ENCODE measurements around the gene UBASH3A. TPM values are rescaled to one million over a fixed set of nuclear protein-coding genes. Genes with fewer than 3 reads are reported as not detected.

UBASH3A gene
- total RNA-seq, 2 experiments from 2014 or later: 59.7 to 60.8 TPM

DNA sequence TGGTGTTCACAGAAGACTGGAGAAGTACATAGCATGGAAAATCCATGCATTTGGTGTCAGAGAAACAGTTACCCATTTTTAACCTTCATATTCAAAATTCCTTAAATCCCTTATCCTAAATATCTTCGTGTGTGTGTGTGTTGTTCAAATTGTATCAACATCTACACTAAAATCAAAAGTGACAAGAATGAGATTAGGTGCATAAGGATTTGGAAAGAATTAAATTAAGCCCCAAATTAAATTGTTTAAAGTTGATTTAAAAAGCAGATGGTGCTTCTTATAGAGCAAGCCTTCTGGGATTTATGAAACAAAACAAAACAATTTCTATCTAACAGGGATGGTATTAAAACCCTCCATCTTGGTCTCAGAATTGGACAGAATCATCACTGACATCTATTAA is 87.6 kb downstream of the UBASH3A start:
- DNase-seq (no peak), ATAC-seq (ENCODE audit: poor library complexity) (no peak)
- intact Hi-C loops (cut with DNase I, micrococcal nuclease): loop anchor here in 1 of 2 experiments (5.0 kb wide), 1 partner anchor 39 kb away; no protein-coding TSS in a partner anchor
- Mint-ChIP-seq H3K4me1 (ENCODE audit: low read depth) (peaks cover 14% of the 10 kb centered on the region), H3K4me3 (no peak overlapping the region), H3K36me3 (ENCODE audit: low read depth) (no peaks in the 10 kb centered on the region), H3K9me3 (no peaks in the 10 kb centered on the region), H3K27ac (no peak overlapping the region), H3K27me3 (peaks cover 13% of the 10 kb centered on the region)
- no peak overlapping the region for H3K4me3 ChIP-seq (ENCODE audit: low read length)
- H3K27me3 ChIP-seq (ENCODE audit: control insufficient read depth in 1 of 2, insufficient read depth in 2 of 2, low read length in 2 of 2): no peaks in the 10 kb centered on the region
- ChIA-PET CTCF (no interaction called here), POLR2A (interaction anchor here (1.2 kb wide), 1 partner anchor 37 kb away, joined by 4 read pairs; no protein-coding TSS in a partner anchor)
- H3K36me3 ChIP-seq (ENCODE audit: insufficient read depth, low read length): no peaks in the 10 kb centered on the region
- H3K4me1 ChIP-seq (ENCODE audit: insufficient read depth, low read length): peaks cover 11% of the 10 kb centered on the region
- no peak overlapping the region for H3K27ac ChIP-seq (ENCODE audit: low read depth in 1 of 2, low read length in 2 of 2)
- peaks cover 0 to 6% of the 10 kb centered on the region in 2 experiments for H3K9me3 ChIP-seq (ENCODE audit: control insufficient read depth in 1 of 2, insufficient read depth in 1 of 2, low read length in 2 of 2)
- TF ChIP-seq, protein P1, sequence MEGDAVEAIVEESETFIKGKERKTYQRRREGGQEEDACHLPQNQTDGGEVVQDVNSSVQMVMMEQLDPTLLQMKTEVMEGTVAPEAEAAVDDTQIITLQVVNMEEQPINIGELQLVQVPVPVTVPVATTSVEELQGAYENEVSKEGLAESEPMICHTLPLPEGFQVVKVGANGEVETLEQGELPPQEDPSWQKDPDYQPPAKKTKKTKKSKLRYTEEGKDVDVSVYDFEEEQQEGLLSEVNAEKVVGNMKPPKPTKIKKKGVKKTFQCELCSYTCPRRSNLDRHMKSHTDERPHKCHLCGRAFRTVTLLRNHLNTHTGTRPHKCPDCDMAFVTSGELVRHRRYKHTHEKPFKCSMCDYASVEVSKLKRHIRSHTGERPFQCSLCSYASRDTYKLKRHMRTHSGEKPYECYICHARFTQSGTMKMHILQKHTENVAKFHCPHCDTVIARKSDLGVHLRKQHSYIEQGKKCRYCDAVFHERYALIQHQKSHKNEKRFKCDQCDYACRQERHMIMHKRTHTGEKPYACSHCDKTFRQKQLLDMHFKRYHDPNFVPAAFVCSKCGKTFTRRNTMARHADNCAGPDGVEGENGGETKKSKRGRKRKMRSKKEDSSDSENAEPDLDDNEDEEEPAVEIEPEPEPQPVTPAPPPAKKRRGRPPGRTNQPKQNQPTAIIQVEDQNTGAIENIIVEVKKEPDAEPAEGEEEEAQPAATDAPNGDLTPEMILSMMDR (IDR thresholded peaks at IDR 0.05): no peak

DNA sequence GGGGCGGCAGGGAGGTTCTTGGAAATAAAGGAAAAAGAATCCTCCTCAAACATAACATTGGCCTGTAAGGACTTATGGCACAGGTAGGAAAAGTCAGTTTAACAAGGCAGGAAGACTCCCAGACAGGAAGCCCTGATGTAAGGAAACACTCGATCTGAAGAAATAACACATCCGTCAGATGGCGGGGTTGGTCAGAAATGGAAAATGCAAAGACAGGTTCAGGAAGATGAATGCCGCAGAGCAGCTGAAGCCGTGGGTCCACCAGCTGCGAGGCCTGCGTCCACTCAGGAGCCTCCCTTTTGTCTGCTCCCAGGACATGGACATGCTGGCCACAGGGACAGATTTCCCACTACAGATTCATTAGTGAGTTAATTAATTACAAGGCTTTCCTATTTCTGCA is 88.5 kb downstream of the UBASH3A start:
- DNase-seq (no peak), ATAC-seq (ENCODE audit: poor library complexity) (no peak)
- peaks cover 23% of the 10 kb centered on the region for H3K4me1 Mint-ChIP-seq (ENCODE audit: low read depth)
- H3K9me3 Mint-ChIP-seq: no peaks in the 10 kb centered on the region
- intact Hi-C loops (cut with DNase I, micrococcal nuclease): loop anchor here in 1 of 2 experiments (5.0 kb wide), 1 partner anchor 40 kb away; no protein-coding TSS in a partner anchor
- no peaks in the 10 kb centered on the region for H3K27me3 ChIP-seq (ENCODE audit: control insufficient read depth in 1 of 2, insufficient read depth in 2 of 2, low read length in 2 of 2)
- H3K36me3 ChIP-seq (ENCODE audit: insufficient read depth, low read length): no peaks in the 10 kb centered on the region
- POLR2A ChIA-PET: no interaction called here
- peaks cover 19% of the 10 kb centered on the region for H3K4me1 ChIP-seq (ENCODE audit: insufficient read depth, low read length)
- no peak overlapping the region for H3K4me3 Mint-ChIP-seq
- H3K4me3 ChIP-seq (ENCODE audit: low read length): no peak overlapping the region
- H3K27me3 Mint-ChIP-seq: peaks cover 8% of the 10 kb centered on the region
- no peaks in the 10 kb centered on the region for H3K36me3 Mint-ChIP-seq (ENCODE audit: low read depth)
- CTCF ChIA-PET: no interaction called here
- peaks cover 0 to 6% of the 10 kb centered on the region in 2 experiments for H3K9me3 ChIP-seq (ENCODE audit: control insufficient read depth in 1 of 2, insufficient read depth in 1 of 2, low read length in 2 of 2)
- TF ChIP-seq, protein P1 (IDR thresholded peaks at IDR 0.05): no peak
- no peak overlapping the region for H3K27ac ChIP-seq (ENCODE audit: low read depth in 1 of 2, low read length in 2 of 2)
- H3K27ac Mint-ChIP-seq: no peak overlapping the region

DNA sequence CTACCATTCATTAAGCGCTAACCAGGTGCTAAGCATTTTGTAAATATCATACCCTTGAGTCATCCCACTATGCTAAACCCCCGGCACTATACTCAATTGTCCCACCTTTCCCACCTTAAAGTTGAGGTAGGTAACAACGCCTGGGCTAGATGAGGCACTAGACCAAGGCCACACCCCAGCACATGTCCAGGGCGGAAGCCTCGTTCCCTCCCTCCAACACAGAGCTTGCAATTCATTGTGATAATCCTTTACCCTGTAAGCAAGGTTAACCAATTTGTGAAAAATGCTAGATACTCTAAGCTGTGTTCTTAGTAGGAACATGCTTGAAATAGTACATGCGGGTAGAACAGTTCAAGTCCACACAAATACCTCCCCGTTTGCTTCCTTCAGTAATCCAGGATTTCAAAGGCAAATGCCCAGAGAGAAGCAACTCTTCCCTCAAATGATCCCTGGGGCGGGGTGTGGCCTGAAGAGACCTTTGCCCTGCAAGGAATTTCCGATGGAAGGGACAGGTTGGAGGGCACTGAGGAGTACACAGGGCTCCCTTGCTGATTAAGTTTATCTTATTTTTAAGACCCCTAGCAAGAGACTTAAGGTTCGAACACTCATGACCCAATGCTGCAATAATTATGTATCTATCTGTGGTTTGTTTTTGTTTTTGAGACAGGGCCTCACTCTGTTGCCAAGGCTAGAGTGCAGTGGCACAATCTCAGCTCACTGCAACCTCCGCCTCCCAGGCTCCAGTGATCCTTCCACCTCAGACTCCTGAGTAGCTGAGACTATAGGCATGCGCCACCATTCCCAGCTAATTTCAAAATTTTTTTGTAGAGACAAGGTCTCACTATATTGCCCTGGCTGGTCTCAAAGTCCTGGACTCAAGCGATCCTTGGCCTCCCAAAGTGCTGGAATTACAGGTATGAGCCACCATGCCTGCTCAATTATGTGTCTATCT is 89.7 kb downstream of the UBASH3A start:
- no peaks in the 10 kb centered on the region for H3K36me3 Mint-ChIP-seq (ENCODE audit: low read depth)
- ATAC-seq (ENCODE audit: poor library complexity) (no peak), DNase-seq (no peak)
- Histone ChIP-seq H3K27me3 (ENCODE audit: control insufficient read depth in 1 of 2, insufficient read depth in 2 of 2, low read length in 2 of 2) (no peaks in the 10 kb centered on the region), H3K4me1 (ENCODE audit: insufficient read depth, low read length) (peaks cover 19% of the 10 kb centered on the region), H3K36me3 (ENCODE audit: insufficient read depth, low read length) (no peaks in the 10 kb centered on the region), H3K27ac (ENCODE audit: low read depth in 1 of 2, low read length in 2 of 2) (no peak overlapping the region), H3K9me3 (ENCODE audit: control insufficient read depth in 1 of 2, insufficient read depth in 1 of 2, low read length in 2 of 2) (peaks cover 0 to 6% of the 10 kb centered on the region in 2 experiments), H3K4me3 (ENCODE audit: low read length) (no peak overlapping the region)
- intact Hi-C loops (cut with DNase I, micrococcal nuclease): loop anchor here in 1 of 2 experiments (5.0 kb wide), 1 partner anchor 41 kb away; no protein-coding TSS in a partner anchor
- peaks cover under 1% of the 10 kb centered on the region for H3K27me3 Mint-ChIP-seq
- peaks cover 24% of the 10 kb centered on the region for H3K4me1 Mint-ChIP-seq (ENCODE audit: low read depth)
- H3K27ac Mint-ChIP-seq: no peak overlapping the region
- TF ChIP-seq, protein P1 (IDR thresholded peaks at IDR 0.05): no peak
- H3K9me3 Mint-ChIP-seq: no peaks in the 10 kb centered on the region
- peak overlapping the region; percentile 20 for H3K4me3 Mint-ChIP-seq
- ChIA-PET POLR2A (no interaction called here), CTCF (no interaction called here)

All from CD4-positive, alpha-beta T cell (primary cell).